ENCODE measurements around the gene BSN.

BSN gene

DNA sequence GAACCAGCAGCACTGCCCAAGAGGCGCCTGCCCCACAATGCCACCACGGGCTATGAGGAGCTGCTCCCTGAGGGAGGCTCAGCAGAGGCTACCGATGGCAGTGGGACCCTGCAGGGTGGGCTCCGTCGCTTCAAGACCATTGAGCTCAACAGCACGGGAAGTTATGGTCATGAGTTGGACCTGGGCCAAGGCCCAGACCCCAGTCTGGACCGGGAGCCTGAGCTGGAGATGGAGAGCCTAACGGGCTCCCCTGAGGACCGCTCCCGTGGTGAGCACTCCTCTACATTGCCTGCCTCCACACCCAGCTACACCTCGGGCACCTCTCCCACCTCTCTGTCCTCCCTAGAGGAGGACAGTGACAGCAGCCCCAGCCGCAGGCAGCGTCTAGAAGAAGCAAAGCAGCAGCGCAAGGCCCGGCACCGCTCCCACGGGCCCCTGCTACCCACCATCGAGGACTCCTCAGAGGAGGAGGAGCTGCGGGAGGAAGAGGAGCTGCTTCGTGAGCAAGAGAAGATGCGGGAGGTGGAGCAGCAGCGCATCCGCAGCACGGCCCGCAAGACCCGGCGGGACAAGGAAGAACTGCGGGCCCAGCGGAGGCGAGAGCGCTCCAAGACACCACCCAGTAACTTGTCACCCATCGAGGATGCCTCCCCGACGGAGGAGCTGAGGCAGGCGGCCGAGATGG, 98.1 kb downstream of the BSN start:
- Histone ChIP-seq H3K4ac (ENCODE audit: low read length) (no peak overlapping the region), H2BK15ac (ENCODE audit: low read length) (peak overlapping the region; percentile 58), H4K91ac (ENCODE audit: low read depth, low read length, poor library complexity) (no peak overlapping the region), H3K27ac (replicated peaks; ENCODE audit: low read length) (no peak overlapping the region), H4K8ac (ENCODE audit: low read depth, low read length) (no peak overlapping the region), H3K4me3 (ENCODE audit: low read length in 2 of 2) (no peak overlapping the region), H3K18ac (ENCODE audit: low read length) (peak overlapping the region; percentile 48), H3K27me3 (ENCODE audit: control insufficient read depth in 3 of 3, insufficient read depth in 3 of 3, low read depth in 1 of 3, low read length in 3 of 3) (no peaks in the 10 kb centered on the region), H2BK12ac (ENCODE audit: low read length) (no peak overlapping the region), H3K9me3 (replicated peaks in 1 of 2; ENCODE audit: control insufficient read depth in 2 of 2, insufficient read depth in 1 of 2, low read depth in 1 of 2, low read length in 2 of 2) (no peaks in the 10 kb centered on the region), H2AFZ (ENCODE audit: low read length) (no peak overlapping the region), H3K4me2 (ENCODE audit: insufficient read depth, low read length, poor library complexity, severe bottlenecking) (no peak overlapping the region), H2BK120ac (ENCODE audit: low read depth, low read length) (no peak overlapping the region), H3K9ac (ENCODE audit: low read depth, low read length, poor library complexity) (peak overlapping the region; percentile 30), H3K79me1 (ENCODE audit: low read depth, low read length) (peaks cover 2% of the 10 kb centered on the region), H2AK5ac (ENCODE audit: low read depth, low read length) (peak overlapping the region; percentile 74), H3K23ac (ENCODE audit: low read depth, low read length, poor library complexity) (peak overlapping the region; percentile 43), H3K36me3 (replicated peaks in 1 of 2; ENCODE audit: control insufficient read depth in 2 of 2, insufficient read depth in 2 of 2, low read length in 2 of 2) (peaks cover 0 to 43% of the 10 kb centered on the region in 2 donors), H3K14ac (ENCODE audit: low read length) (no peak overlapping the region), H2BK5ac (ENCODE audit: low read length) (no peak overlapping the region), H3K4me1 (ENCODE audit: control insufficient read depth in 2 of 2, insufficient read depth in 1 of 2, low read depth in 1 of 2, low read length in 2 of 2) (peaks cover 0 to 2% of the 10 kb centered on the region in 2 donors)
- no CpG with 5 or more reads among the region's 36 CpGs for WGBS, 2 donors (ENCODE audit: extremely low coverage in 2 of 2, insufficient read length in 2 of 2, insufficient replicate concordance in 1 of 2)
- DNase-seq (ENCODE audit: low spot score): no peak

DNA sequence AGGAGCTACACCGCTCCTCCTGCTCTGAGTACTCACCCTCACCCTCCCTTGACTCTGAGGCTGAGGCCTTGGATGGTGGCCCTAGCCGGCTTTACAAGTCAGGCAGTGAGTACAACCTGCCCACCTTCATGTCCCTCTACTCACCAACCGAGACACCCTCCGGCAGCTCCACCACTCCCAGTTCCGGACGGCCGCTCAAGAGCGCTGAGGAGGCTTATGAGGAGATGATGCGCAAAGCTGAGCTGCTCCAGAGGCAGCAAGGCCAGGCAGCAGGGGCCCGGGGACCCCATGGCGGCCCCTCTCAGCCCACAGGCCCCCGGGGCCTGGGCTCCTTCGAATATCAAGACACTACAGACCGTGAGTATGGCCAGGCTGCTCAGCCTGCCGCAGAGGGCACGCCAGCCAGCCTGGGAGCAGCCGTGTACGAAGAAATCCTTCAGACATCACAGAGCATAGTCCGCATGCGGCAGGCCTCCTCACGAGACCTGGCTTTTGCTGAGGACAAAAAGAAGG, 98.7 kb downstream of the BSN start:
- H3K4ac ChIP-seq (ENCODE audit: low read length): no peak overlapping the region
- H3K9me3 ChIP-seq (replicated peaks in 1 of 2; ENCODE audit: control insufficient read depth in 2 of 2, insufficient read depth in 1 of 2, low read depth in 1 of 2, low read length in 2 of 2): no peaks in the 10 kb centered on the region
- no CpG with 5 or more reads among the region's 21 CpGs for WGBS, 2 donors (ENCODE audit: extremely low coverage in 2 of 2, insufficient read length in 2 of 2, insufficient replicate concordance in 1 of 2)
- no peak overlapping the region for H3K18ac ChIP-seq (ENCODE audit: low read length)
- H2BK5ac ChIP-seq (ENCODE audit: low read length): no peak overlapping the region
- no peak overlapping the region for H3K4me3 ChIP-seq (ENCODE audit: low read length in 2 of 2)
- H2BK15ac ChIP-seq (ENCODE audit: low read length): no peak overlapping the region
- no peak overlapping the region for H2AK5ac ChIP-seq (ENCODE audit: low read depth, low read length)
- peak overlapping the region; percentile 30 for H3K9ac ChIP-seq (ENCODE audit: low read depth, low read length, poor library complexity)
- peaks cover 2% of the 10 kb centered on the region for H3K79me1 ChIP-seq (ENCODE audit: low read depth, low read length)
- H4K8ac ChIP-seq (ENCODE audit: low read depth, low read length): no peak overlapping the region
- peaks cover 0 to 2% of the 10 kb centered on the region in 2 donors for H3K4me1 ChIP-seq (ENCODE audit: control insufficient read depth in 2 of 2, insufficient read depth in 1 of 2, low read depth in 1 of 2, low read length in 2 of 2)
- H4K91ac ChIP-seq (ENCODE audit: low read depth, low read length, poor library complexity): no peak overlapping the region
- no peak overlapping the region for H3K4me2 ChIP-seq (ENCODE audit: insufficient read depth, low read length, poor library complexity, severe bottlenecking)
- H2AFZ ChIP-seq (ENCODE audit: low read length): no peak overlapping the region
- H2BK12ac ChIP-seq (ENCODE audit: low read length): no peak overlapping the region
- peaks cover 0 to 43% of the 10 kb centered on the region in 2 donors for H3K36me3 ChIP-seq (replicated peaks in 1 of 2; ENCODE audit: control insufficient read depth in 2 of 2, insufficient read depth in 2 of 2, low read length in 2 of 2)
- no peak overlapping the region for H2BK120ac ChIP-seq (ENCODE audit: low read depth, low read length)
- no peak overlapping the region for H3K14ac ChIP-seq (ENCODE audit: low read length)
- H3K27ac ChIP-seq (replicated peaks; ENCODE audit: low read length): no peak overlapping the region
- H3K27me3 ChIP-seq (ENCODE audit: control insufficient read depth in 3 of 3, insufficient read depth in 3 of 3, low read depth in 1 of 3, low read length in 3 of 3): no peaks in the 10 kb centered on the region
- no peak overlapping the region for H3K23ac ChIP-seq (ENCODE audit: low read depth, low read length, poor library complexity)
- no peak for DNase-seq (ENCODE audit: low spot score)

DNA sequence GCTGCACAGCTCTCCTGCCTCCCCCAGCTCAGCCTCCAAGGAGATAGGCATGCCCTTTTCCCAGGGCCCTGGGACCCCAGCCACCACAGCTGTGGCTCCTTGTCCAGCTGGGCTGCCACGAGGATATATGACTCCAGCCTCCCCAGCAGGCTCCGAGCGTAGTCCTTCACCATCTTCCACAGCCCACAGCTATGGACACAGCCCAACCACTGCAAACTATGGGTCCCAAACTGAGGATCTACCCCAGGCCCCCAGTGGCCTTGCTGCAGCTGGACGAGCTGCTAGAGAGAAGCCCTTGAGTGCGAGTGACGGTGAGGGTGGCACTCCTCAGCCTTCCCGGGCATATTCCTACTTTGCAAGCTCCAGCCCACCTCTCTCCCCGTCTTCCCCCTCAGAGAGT, 99.3 kb downstream of the BSN start:
- no peak for DNase-seq (ENCODE audit: low spot score)
- H3K36me3 ChIP-seq (replicated peaks in 1 of 2; ENCODE audit: control insufficient read depth in 2 of 2, insufficient read depth in 2 of 2, low read length in 2 of 2): peaks cover 0 to 43% of the 10 kb centered on the region in 2 donors
- no peak overlapping the region for H3K4me3 ChIP-seq (ENCODE audit: low read length in 2 of 2)
- no CpG with 5 or more reads among the region's 8 CpGs for WGBS, 2 donors (ENCODE audit: extremely low coverage in 2 of 2, insufficient read length in 2 of 2, insufficient replicate concordance in 1 of 2)
- H3K14ac ChIP-seq (ENCODE audit: low read length): peak overlapping the region; percentile 71
- peak overlapping the region; percentile 57 for H3K18ac ChIP-seq (ENCODE audit: low read length)
- H2BK5ac ChIP-seq (ENCODE audit: low read length): peak overlapping the region; percentile 24
- peaks cover 0 to 2% of the 10 kb centered on the region in 2 donors for H3K4me1 ChIP-seq (ENCODE audit: control insufficient read depth in 2 of 2, insufficient read depth in 1 of 2, low read depth in 1 of 2, low read length in 2 of 2)
- H3K9ac ChIP-seq (ENCODE audit: low read depth, low read length, poor library complexity): no peak overlapping the region
- no peak overlapping the region for H2BK12ac ChIP-seq (ENCODE audit: low read length)
- no peak overlapping the region for H3K4ac ChIP-seq (ENCODE audit: low read length)
- H3K27ac ChIP-seq (replicated peaks; ENCODE audit: low read length): no peak overlapping the region
- no peak overlapping the region for H2AFZ ChIP-seq (ENCODE audit: low read length)
- no peak overlapping the region for H4K91ac ChIP-seq (ENCODE audit: low read depth, low read length, poor library complexity)
- H3K9me3 ChIP-seq (replicated peaks in 1 of 2; ENCODE audit: control insufficient read depth in 2 of 2, insufficient read depth in 1 of 2, low read depth in 1 of 2, low read length in 2 of 2): no peaks in the 10 kb centered on the region
- H2BK120ac ChIP-seq (ENCODE audit: low read depth, low read length): no peak overlapping the region
- no peak overlapping the region for H4K8ac ChIP-seq (ENCODE audit: low read depth, low read length)
- H2BK15ac ChIP-seq (ENCODE audit: low read length): no peak overlapping the region
- no peak overlapping the region for H2AK5ac ChIP-seq (ENCODE audit: low read depth, low read length)
- H3K79me1 ChIP-seq (ENCODE audit: low read depth, low read length): peaks cover 2% of the 10 kb centered on the region
- H3K4me2 ChIP-seq (ENCODE audit: insufficient read depth, low read length, poor library complexity, severe bottlenecking): no peak overlapping the region
- H3K23ac ChIP-seq (ENCODE audit: low read depth, low read length, poor library complexity): peak overlapping the region; percentile 65
- no peaks in the 10 kb centered on the region for H3K27me3 ChIP-seq (ENCODE audit: control insufficient read depth in 3 of 3, insufficient read depth in 3 of 3, low read depth in 1 of 3, low read length in 3 of 3)

DNA sequence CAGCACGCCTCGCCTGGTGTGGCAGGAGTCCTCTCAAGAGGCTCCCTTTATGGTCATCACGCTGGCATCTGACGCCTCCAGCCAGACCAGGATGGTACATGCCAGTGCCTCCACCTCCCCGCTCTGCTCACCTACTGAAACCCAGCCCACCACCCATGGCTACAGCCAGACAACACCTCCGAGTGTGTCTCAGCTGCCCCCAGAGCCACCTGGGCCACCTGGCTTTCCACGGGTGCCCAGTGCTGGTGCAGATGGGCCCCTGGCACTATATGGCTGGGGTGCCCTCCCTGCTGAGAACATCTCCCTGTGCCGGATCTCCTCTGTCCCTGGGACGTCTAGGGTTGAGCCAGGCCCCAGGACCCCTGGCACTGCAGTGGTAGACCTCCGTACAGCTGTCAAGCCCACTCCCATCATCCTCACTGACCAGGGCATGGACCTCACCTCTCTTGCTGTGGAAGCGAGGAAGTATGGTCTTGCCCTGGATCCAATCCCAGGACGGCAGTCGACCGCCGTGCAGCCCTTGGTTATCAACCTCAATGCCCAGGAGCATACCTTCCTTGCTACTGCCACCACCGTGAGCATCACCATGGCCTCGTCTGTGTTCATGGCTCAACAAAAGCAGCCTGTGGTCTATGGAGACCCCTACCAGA, 100.0 kb downstream of the BSN start:
- Histone ChIP-seq H3K4me2 (ENCODE audit: insufficient read depth, low read length, poor library complexity, severe bottlenecking) (no peak overlapping the region), H3K9me3 (replicated peaks in 1 of 2; ENCODE audit: control insufficient read depth in 2 of 2, insufficient read depth in 1 of 2, low read depth in 1 of 2, low read length in 2 of 2) (no peaks in the 10 kb centered on the region), H3K9ac (ENCODE audit: low read depth, low read length, poor library complexity) (peak overlapping the region; percentile 60), H3K14ac (ENCODE audit: low read length) (no peak overlapping the region), H3K23ac (ENCODE audit: low read depth, low read length, poor library complexity) (peak overlapping the region; percentile 20), H3K79me1 (ENCODE audit: low read depth, low read length) (peaks cover 2% of the 10 kb centered on the region), H3K4ac (ENCODE audit: low read length) (peak overlapping the region; percentile 37), H2AFZ (ENCODE audit: low read length) (no peak overlapping the region), H3K4me1 (ENCODE audit: control insufficient read depth in 2 of 2, insufficient read depth in 1 of 2, low read depth in 1 of 2, low read length in 2 of 2) (peaks cover 0 to 2% of the 10 kb centered on the region in 2 donors), H3K4me3 (ENCODE audit: low read length in 2 of 2) (peak overlapping the region in 1 of 2 donors; percentile 43), H3K18ac (ENCODE audit: low read length) (no peak overlapping the region), H3K36me3 (replicated peaks in 1 of 2; ENCODE audit: control insufficient read depth in 2 of 2, insufficient read depth in 2 of 2, low read length in 2 of 2) (peaks cover 0 to 43% of the 10 kb centered on the region in 2 donors), H2BK5ac (ENCODE audit: low read length) (peak overlapping the region; percentile 75), H2AK5ac (ENCODE audit: low read depth, low read length) (peak overlapping the region; percentile 56), H2BK120ac (ENCODE audit: low read depth, low read length) (no peak overlapping the region), H2BK15ac (ENCODE audit: low read length) (peak overlapping the region; percentile 49), H4K91ac (ENCODE audit: low read depth, low read length, poor library complexity) (no peak overlapping the region), H3K27me3 (ENCODE audit: control insufficient read depth in 3 of 3, insufficient read depth in 3 of 3, low read depth in 1 of 3, low read length in 3 of 3) (no peaks in the 10 kb centered on the region), H2BK12ac (ENCODE audit: low read length) (peak overlapping the region; percentile 58), H4K8ac (ENCODE audit: low read depth, low read length) (no peak overlapping the region), H3K27ac (replicated peaks; ENCODE audit: low read length) (no peak overlapping the region)
- no CpG with 5 or more reads among the region's 17 CpGs for WGBS, 2 donors (ENCODE audit: extremely low coverage in 2 of 2, insufficient read length in 2 of 2, insufficient replicate concordance in 1 of 2)
- no peak for DNase-seq (ENCODE audit: low spot score)

Measured in neuronal stem cell (in vitro differentiated cells).